ENCODE measurements around the gene C19orf38. TPM values are rescaled to one million over a fixed set of nuclear protein-coding genes. Genes with fewer than 3 reads are reported as not detected.

The C19orf38 gene
- total and polyA plus RNA-seq, 2 experiments from 2014 or later = 0.33 to 0.64 TPM

DNA sequence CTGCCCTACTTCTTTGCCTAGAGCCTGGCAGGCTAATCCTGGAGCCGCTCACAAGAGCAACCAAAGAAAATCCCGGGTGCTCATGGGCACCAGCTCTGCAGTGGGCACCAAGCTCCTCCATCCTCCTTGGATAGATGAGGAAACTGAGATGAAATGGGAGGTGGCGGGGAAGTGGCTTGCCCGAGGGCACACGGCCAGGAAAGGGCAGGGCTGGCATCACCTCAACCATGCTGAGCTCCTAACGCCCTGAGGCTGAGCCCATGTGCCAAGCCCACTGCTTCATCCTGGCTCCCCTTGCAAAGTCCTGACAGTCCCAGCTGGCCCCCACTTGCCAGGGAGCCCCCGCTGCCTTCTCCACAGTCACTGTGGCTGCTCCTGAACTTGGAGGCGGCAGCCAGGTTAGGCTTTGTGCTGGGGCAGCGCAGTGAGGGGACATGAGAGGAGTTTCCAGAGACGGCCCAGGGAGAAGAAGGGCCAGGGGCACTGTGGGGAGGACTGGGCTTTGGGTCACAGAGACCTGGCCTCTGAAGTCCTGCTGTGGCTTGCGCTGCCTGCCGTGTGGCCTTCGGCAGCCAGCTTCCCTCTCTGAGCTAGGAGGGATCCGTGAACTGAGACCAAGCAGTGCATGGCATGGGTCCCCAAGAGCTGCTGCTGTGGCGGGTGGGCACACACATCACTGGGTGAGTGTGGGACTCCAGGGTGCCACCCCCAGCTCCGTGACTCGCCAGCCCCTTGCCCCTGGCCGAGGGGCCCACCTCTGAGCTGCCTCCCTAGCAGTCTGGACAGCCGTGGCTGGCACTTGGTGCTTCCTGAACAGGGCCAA, 29.7 kb upstream of the C19orf38 start:
- Histone ChIP-seq H3K36me3 (peaks cover 24% of the 10 kb centered on the region), H3K27ac (no peak overlapping the region)

DNA sequence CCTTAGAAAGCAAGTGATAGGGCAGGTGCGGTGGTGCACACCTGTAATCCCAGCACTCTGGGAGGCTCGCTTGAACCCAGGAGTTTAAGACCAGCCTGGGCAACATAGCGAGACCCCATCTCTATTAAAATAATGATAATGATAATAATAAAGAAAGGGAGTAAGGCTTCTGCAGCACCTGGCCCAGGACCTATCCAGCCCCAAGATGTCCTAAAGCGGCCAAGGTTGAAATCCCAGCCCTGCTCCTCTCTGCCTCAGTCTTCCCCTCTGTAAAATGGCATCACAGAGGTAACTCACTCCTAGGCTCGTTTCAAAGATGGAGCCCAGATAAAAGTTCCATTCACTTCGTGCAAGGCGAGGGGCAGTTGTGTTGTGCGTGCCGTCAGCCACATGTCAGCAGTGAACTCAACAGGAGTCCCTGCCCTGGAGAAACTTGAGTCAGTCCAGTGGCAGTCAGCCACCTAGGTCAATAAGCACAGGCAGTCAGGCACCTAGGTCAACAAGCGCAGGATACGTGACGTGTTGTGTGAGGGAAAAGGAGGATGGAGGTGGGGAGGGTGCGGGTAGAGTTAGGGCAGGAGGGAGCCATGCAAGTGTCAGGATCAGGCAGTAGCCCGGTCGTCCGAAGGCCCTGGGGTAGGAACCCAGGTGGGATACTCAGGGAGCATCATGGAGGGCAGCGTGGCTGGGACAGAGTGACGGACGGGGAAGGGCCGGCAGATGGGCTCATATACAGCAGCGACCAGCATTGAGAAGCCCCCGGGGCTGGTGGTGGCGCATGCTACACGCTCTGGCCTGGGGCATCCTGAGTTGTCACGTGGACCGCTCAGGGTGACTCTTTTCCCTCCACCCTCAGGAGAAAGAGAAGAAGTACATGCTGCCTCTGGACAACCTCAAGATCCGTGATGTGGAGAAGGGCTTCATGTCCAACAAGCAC, 28.8 kb upstream of the C19orf38 start:
- no peak for DNase-seq (ENCODE audit: low read depth in 1 of 2, low spot score in 1 of 2)
- Histone ChIP-seq H3K27me3 (no peaks in the 10 kb centered on the region), H3K36me3 (peaks cover 25% of the 10 kb centered on the region), H3K9me3 (ENCODE audit: low read depth) (no peaks in the 10 kb centered on the region), H3K4me1 (ENCODE audit: low read depth) (no peaks in the 10 kb centered on the region), H3K4me3 (no peak overlapping the region), H3K27ac (no peak overlapping the region)
- TF ChIP-seq, protein P1, sequence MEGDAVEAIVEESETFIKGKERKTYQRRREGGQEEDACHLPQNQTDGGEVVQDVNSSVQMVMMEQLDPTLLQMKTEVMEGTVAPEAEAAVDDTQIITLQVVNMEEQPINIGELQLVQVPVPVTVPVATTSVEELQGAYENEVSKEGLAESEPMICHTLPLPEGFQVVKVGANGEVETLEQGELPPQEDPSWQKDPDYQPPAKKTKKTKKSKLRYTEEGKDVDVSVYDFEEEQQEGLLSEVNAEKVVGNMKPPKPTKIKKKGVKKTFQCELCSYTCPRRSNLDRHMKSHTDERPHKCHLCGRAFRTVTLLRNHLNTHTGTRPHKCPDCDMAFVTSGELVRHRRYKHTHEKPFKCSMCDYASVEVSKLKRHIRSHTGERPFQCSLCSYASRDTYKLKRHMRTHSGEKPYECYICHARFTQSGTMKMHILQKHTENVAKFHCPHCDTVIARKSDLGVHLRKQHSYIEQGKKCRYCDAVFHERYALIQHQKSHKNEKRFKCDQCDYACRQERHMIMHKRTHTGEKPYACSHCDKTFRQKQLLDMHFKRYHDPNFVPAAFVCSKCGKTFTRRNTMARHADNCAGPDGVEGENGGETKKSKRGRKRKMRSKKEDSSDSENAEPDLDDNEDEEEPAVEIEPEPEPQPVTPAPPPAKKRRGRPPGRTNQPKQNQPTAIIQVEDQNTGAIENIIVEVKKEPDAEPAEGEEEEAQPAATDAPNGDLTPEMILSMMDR (IDR thresholded peaks at IDR 0.05; ENCODE audit: low read depth, low read length) = no peak

More for the DNA sequence above, 29.7 kb upstream of the C19orf38 start:
- TF ChIP-seq, protein P1 (IDR thresholded peaks at IDR 0.05; ENCODE audit: low read depth, low read length) = no peak
- no peaks in the 10 kb centered on the region for H3K9me3 ChIP-seq (ENCODE audit: low read depth)
- no peak overlapping the region for H3K4me3 ChIP-seq
- no peaks in the 10 kb centered on the region for H3K27me3 ChIP-seq
- no peaks in the 10 kb centered on the region for H3K4me1 ChIP-seq (ENCODE audit: low read depth)
- no peak for DNase-seq (ENCODE audit: low read depth in 1 of 2, low spot score in 1 of 2)

DNA sequence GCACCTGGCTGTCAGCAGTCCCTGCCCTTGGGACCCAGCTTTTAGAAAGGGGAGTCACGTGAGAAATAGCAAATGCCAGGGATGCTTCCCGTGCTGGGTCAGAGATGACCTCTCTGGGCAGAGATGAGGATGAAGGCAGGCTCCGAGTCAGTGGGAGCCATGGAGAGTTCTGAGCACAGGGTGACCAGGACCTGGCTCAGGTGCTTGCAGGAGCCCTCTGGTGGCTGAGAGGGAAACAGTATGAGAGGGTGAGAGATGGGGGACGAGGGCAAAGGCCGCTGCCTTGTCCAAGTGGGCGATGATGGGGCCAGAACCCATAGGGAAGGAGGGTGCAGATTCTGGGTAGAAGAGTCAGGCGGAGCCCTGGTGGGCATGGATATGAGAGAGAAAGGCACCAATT, 28.0 kb upstream of the C19orf38 start:
- H3K4me1 ChIP-seq (ENCODE audit: low read depth) = no peaks in the 10 kb centered on the region
- TF ChIP-seq, protein P1 (IDR thresholded peaks at IDR 0.05; ENCODE audit: low read depth, low read length) = no peak
- H3K36me3 ChIP-seq = peaks cover 25% of the 10 kb centered on the region
- H3K9me3 ChIP-seq (ENCODE audit: low read depth) = no peaks in the 10 kb centered on the region
- no peak overlapping the region for H3K4me3 ChIP-seq
- H3K27me3 ChIP-seq = no peaks in the 10 kb centered on the region
- no peak for DNase-seq (ENCODE audit: low read depth in 1 of 2, low spot score in 1 of 2)
- H3K27ac ChIP-seq = no peak overlapping the region

DNA sequence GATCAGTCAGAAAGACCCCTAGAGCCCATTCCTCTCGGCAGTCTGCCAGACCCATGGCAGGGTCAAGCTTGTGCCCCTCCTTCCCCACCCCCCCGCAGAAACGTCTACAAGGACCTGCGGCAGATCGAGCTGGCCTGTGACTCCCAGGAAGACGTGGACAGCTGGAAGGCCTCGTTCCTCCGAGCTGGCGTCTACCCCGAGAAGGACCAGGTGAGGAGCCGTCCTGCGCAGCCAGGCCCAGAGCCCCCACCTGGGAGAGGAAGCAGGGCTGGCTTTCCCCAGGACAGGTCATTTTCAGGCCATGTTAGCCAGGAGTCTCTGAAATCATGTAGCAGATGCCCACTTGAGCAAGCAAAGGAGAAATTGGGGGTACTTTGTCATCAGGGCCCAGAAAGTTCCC, 24.5 kb upstream of the C19orf38 start:
- DNase-seq (ENCODE audit: low read depth in 1 of 2, low spot score in 1 of 2) = no peak
- Histone ChIP-seq H3K36me3 (peaks cover 33% of the 10 kb centered on the region), H3K4me3 (no peak overlapping the region), H3K27ac (no peak overlapping the region), H3K9me3 (ENCODE audit: low read depth) (no peaks in the 10 kb centered on the region), H3K4me1 (ENCODE audit: low read depth) (no peaks in the 10 kb centered on the region), H3K27me3 (no peaks in the 10 kb centered on the region)
- TF ChIP-seq, protein P1 (IDR thresholded peaks at IDR 0.05; ENCODE audit: low read depth, low read length) = no peak

DNA sequence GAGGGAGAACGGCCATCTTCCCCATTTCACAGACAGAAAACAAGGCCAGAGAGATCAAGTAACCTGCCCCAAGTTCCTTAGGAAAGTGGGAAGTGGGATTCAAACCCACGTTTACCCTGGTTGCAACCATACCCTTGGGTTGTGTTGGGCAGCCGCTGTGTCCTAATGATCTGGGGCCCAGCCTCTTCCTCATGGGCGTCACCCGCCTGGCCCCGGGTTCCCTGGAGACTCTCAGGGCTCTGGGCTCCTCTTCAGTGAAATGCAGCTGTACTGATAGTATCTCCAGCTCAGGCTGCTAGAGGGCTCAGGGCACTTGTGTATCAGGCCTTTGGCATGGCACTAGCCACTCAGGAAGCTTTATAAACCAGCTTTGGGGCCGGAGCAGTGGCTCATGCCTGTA, 22.0 kb upstream of the C19orf38 start:
- no peak for DNase-seq (ENCODE audit: low read depth in 1 of 2, low spot score in 1 of 2)
- no peak overlapping the region for H3K4me3 ChIP-seq
- H3K9me3 ChIP-seq (ENCODE audit: low read depth) = no peaks in the 10 kb centered on the region
- H3K36me3 ChIP-seq = peaks cover 31% of the 10 kb centered on the region
- no peak overlapping the region for H3K27ac ChIP-seq
- TF ChIP-seq, protein P1 (IDR thresholded peaks at IDR 0.05; ENCODE audit: low read depth, low read length) = no peak
- no peaks in the 10 kb centered on the region for H3K27me3 ChIP-seq
- peaks cover under 1% of the 10 kb centered on the region for H3K4me1 ChIP-seq (ENCODE audit: low read depth)

Data from cardiac muscle cell (in vitro differentiated cells and primary cell).